ENCODE measurements around the gene FSTL4.

The FSTL4 gene

DNA sequence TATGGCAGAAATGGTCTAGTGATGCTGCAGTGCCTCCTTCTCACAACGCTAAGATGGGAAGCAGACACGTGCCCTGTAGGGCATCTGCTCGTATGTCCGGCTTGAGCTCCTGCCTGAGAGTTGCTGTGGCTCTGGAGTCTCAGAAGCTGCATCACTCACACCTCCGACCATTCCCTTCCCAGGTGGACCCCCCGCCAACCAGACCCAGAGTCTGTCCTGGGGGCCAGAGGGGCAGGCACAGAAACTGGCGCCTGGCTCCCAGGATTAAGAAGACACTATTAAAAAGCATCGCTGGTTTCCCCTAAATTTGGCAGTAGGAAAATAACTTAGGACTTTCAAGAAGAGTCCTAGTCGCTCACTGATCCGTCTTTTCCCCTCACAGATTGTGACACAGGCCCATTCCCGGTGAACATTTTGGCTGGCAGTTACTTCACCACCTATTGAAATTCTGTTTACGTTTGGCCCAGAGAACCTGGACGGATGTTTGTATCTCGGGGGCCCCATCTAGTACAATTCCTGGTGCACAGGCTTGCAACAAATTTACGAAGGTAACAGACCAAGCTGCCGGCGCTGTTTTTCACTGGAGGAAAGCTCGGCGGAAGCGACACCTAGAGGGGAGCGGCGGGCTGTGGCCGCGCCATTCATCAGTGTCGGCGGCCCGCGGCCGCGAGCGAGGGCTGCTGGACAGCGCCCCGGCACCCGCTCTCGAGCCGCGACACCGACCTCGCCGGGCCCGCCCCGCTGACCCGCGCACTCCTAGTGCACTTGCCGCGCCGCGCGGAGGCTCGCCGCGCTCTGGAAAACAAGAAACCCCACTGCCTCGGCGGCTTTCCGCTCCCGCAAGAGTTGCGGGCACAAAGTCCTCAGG is 1.6 kb downstream of the FSTL4 start:
- DNase-seq: peak; percentile 75

DNA sequence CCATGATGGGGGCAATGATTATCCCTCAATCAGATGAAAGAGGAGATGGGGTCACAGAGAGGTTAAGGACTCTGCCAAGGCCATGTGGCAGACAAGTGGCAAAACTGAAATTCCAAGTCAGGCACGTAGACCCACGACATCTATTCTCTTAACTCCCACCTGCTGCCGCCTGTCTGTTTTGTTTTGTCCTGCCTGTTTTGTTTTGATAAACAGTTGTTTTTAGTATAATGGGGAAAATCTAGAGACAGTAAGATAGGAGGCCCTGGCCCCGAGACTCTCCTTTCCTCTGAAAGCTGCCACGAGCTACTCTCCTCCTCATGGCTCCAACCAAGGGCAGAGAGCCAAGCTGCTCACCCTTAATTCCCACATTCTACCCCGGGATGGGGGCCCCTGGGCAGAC is 4.9 kb downstream of the FSTL4 start:
- no peak for DNase-seq

- DNase-seq: no peak
Observed at GRCh38 chr5:133606835-133607234, 5.5 kb downstream of the FSTL4 start.

DNA sequence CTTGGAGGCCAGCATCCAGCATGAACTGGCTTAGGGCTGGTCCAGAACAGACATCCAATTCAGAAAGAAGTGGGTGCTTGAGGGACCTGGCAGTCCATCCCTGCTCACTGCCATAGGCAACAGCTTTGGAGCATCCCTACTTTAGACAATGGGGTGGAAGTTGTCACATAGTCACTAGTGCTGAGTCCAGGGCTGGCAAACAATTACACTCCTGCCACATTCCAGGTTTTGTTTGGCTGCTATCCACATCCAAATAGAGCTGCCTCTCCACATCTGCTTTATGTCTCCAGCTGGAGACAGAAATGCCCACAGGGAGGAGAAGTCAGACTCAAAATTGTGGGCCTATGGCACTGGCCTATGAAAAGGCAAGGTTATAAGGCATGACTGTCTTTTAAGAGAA is 7.0 kb downstream of the FSTL4 start:
- no peak for DNase-seq

DNA sequence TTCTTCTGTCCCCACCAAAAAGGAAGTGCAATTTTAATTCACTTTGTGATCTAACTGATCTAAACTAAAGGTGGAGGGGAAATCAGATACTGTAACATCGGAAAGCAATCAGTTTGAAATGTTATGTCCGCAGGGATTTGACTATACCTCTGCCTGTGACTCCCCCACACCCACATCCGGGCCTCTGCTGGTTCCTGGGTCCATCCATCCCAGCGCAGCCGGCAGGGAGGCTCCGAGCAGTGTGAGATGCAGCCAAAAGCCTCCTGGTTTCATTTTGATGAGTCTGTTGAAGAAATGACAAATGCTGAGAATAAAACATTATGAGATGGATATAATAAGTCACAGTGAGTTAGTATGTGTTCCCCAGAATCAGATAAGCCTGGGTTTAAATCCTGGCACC is 8.6 kb downstream of the FSTL4 start:
- DNase-seq: no peak

- DNase-seq: no peak
Observed at GRCh38 chr5:133602835-133603380, 9.4 kb downstream of the FSTL4 start.

DNA sequence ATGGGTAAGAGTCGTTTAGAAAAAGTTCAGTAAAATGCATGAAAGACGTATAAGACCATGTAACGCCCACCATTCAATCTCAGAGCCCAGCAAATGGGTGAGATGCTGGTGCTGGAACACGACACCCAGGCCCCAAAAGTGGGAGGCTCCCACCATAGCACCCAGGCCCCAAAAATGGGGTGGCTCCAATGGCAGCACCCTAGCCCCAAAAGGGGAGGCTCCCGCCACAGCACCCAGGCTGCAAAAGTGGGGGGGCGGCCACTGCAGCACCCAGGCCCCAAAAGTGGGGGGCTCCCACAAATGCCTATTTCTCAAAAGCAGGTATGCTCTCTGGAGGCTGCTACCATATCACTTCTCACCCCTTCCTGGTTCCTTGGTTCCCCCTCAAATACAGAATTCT is 12.7 kb downstream of the FSTL4 start:
- no peak for DNase-seq

DNA sequence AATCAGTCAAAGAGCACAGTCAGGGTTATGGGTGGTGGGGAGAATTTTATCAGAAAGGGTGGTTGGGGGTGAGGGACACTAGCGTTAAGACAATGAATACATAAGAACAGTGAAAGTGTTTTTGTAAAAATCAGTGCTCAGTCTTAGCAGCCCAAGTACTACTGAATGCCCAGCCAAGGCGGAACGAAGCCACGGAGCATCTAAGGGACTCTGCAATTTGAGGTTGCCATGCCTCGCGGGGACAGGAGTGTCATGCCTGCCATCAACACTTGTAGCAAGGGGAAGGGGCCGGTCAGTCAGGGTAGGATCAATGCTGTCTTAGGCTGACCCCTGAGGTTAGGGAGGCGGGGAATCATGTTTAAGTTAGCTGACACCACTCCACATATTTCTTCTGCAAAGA is 13.3 kb downstream of the FSTL4 start:
- DNase-seq: no peak

GRCh38 chr5:133596049-133596448 is 16.3 kb downstream of the FSTL4 start:
- DNase-seq: no peak

DNA sequence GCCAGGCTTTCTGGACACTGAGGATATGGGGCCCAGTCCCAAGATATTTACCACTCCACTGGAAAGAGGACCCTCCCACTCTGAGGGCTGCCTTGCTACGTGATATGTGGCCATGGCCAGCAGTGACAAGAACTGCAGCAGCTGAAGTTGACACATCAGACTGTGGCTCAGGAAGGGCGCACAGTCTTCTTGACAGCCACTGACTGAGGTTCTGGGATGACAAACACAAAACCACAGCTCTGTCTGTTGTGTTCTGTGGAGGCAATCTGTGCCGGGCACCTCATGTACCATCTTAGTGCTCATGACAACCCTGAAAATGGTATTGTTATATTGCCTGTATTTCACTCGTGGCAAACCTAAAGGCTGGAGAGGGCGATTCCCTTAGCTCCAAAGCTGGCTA is 16.9 kb downstream of the FSTL4 start:
- DNase-seq: no peak

- DNase-seq: no peak
Observed at GRCh38 chr5:133589286-133589685, 23.1 kb downstream of the FSTL4 start.

DNA sequence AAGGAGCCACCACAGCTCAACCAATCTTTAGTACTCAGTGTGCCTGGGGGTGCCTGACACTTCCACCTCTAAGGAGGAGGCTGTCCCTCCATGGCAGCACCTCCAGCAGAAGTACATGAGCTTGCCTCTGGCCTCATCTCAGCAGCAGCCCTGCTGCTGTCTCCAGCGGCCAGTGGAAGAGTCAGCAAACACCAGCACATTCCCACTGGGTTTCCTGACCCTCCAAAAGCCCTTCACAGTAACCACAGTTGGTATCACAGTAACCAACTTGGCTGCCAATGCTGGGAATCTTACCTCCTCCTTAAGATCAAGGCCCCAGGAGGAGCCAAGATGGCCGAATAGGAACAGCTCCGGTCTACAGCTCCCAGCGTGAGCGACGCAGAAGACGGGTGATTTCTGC is 29.4 kb downstream of the FSTL4 start:
- DNase-seq: no peak

- DNase-seq: no peak
Observed at GRCh38 chr5:133581918-133582317, 30.4 kb downstream of the FSTL4 start.

DNA sequence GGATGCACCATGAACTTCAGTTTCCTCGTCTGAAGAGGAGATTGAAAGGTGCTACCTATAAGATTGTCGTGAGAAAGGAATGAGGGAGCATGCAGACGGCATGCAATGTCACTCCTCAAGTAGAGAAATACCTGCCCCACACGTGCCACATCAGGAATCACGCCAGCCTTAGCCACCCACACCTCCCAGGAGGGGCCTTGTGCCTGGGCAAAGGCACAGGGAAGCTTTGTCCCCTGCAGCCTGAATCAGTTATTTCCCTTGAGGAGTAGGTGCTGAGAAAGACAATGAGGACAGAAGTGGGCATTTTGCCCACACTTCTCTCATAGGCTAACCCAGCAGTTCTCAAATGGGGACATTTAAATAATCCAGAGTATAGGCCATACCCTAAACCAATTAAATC is 31.0 kb downstream of the FSTL4 start:
- DNase-seq: no peak

- DNase-seq: no peak
Observed at GRCh38 chr5:133580618-133581017, 31.7 kb downstream of the FSTL4 start.

DNA sequence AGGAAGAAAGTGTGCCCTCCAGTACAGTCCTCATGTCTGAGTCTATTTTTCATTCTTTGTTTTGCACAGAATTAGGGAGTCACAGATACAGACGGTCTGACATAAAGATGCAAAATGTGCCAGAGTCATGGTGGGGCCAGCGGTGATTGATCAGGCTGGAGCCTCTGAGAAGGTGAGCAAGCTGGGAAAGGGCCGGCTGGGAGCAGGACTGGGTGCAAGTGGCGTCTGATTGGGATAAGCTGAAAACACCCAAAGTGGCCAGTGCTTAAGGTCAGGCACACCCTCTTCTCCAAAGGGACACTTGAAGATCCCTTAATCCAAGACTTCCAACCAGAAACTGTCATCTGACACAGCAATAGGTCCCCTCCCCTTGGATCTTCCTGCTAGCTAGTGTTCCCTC is 32.6 kb downstream of the FSTL4 start:
- DNase-seq: no peak

DNA sequence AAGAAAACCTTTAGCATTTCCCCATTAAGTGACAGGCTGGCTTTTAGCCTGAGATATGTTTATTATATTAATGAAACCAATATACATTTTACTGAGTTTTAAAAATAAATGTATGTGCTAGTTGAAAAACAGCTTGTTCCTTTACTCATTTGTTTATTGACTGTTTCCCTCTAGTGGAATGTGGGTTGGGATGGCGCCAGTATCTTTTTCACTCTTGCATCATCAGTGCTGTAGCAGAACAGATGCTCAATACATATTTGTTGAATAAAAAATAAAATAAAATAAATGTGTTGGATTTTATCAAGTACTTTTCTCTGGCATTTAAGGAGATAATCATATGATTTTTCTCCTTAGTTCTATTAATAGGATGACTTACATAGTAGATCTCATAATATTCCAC is 43.0 kb downstream of the FSTL4 start:
- no peak for DNase-seq

DNA sequence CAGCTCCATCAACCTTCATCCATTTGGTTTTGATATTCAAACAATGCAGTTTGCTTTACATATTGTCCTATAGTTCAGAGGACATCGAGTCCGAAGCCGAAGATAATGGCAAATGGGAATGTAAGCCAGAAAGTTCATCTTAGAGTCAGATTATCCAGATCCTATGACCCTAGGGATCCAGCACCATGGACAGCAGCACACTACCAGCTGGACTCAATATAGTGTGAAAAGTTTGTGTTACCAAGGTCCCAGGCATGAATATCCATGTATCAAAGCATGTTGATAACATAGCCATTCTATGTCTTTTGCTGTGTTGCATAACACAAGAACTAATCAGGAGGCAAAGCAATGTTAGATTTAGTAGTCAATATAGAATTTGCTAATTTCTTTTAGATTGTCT is 46.3 kb downstream of the FSTL4 start:
- DNase-seq: peak; percentile 72

GRCh38 chr5:133564921-133565565 is 47.3 kb downstream of the FSTL4 start:
- DNase-seq: no peak

DNA sequence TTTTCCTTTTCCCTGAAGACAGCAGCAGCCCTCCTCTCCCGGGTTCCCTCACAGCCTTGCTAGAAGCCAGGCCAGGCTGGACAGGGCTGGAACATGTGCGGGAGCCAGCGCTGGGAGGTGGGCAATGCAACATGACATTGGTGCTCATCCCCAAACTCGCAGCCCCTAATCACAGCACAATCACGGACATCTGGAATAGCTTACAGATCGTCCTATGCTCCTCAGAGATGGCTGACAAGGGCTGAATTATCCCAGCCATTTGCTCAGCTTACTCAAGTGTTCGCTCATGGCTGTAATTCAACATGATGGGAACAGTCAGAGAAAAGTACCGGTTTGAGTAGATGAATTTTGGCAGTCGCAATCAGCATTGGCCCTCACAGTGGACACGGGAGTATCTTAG is 49.8 kb downstream of the FSTL4 start:
- no peak for DNase-seq

DNA sequence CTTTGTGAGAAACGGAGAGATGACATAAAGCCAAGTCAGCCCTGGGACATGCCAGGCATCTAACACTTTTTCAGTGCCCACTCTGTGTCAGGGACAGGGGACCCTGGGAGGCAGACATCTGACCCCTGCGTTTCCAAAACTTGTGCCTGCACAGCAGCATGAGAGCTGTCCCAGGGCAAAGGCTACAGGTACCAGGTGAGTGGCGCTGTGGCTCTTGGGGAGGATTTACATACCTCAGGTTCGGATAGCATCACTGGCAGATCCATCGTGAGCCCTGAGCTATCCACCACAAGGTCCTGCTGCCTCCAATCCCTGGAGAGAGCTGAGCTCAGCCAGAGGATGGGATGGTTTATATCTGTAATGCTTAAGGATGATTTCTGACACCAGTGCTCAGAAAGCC is 52.4 kb downstream of the FSTL4 start:
- no peak for DNase-seq

DNA sequence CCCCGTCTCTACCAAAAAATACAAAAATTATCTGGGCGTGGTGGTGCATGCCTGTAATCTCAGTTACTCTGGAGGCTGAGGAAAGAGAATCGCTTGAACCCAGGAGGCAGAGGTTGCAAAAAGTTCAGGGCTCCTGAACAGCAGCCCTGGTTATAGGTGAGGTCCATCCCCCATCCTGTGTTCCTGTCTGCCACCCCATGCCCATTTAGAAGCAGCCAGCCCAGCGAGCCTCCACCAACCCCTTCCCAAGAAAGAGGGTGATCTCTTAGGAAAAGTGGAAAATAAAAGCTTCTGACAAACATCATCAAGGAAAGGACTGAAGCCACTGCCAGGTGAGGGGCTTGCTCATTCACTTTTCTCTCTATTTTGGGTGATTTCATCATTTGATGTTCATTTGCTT is 55.8 kb downstream of the FSTL4 start:
- DNase-seq: no peak

DNA sequence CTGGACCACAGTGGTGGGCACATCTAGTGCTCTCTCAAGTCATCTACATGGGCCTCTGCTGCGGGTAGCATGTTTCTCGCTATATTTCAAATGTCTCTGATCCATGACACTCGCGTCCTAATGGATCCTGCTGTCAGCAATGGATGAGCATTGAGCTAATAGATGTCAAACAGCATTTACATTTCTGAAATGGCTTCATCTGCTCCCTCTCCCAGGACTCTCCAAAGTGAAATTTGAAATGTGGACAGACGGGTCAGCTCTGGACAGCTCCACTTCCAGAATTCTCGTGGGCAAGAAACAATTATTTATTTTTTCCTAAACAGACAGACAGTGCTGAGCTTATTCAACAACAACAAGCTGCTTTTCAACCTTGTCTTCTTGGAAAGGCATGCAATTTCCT is 58.1 kb downstream of the FSTL4 start:
- DNase-seq: no peak

DNA sequence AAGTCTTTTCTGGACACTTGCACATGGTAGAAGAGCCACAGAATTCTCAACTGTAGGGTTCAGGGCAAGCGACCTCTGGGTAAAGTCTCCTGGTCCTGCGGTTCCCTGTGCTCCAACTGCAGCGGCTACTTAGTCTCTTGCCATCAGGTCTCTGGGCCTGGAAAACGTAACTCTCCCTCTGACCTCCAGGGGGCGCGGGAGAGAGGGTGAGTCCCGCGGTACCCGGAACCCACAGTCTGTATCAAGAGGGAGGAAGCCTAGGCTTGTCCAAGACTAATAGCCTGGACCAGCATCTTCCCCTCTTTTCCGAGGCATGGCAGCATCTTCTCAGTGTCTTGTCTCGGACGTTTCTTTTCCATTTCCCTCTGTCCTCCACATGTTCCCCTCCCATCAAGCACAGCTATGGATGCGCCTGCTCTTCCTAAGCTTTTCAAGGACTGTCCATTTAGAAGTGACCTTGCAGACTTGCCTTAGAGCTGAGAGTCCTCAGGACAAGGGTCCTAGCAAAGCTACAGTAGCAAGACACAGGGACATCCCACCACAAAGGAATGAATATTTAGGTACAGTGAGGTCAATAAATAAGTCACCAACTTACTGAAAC is 59.3 kb downstream of the FSTL4 start:
- DNase-seq: peak; percentile 76
